Stomach (tissue), 4 donors: Measurements from ENCODE around the gene DAB1.

Experiments used
- POLR2A ChIP-seq, 4 donors: fragments of 450-650 bp; IDR thresholded peaks; one replicate each; pipeline ENCODE4 v1.6.1; 2016; ENCODE audit warnings: antibody characterized with exemption in 4 of 4, control low read depth in 2 of 4, mild to moderate bottlenecking in 1 of 4, moderate library complexity in 1 of 4
- POLR2AphosphoS5 ChIP-seq, 3 donors: sonication (generic); formaldehyde crosslinking; IDR thresholded peaks; one replicate each; pipeline ENCODE4 v1.6.1; 2016; ENCODE audit warnings: antibody characterized with exemption in 3 of 3
- TF ChIP-seq, protein P1 (sequence below), 7 experiments: fragments of 450-650 bp in 4 of 7; fragments of 200-600 bp in 3 of 7; sonication (generic) in 3 of 7; IDR thresholded peaks; one replicate each; pipeline ENCODE4 v1.5.1; 2016 to 2019; ENCODE audit warnings: antibody characterized with exemption in 7 of 7, control low read depth in 2 of 7, mild to moderate bottlenecking in 1 of 7

DNA sequence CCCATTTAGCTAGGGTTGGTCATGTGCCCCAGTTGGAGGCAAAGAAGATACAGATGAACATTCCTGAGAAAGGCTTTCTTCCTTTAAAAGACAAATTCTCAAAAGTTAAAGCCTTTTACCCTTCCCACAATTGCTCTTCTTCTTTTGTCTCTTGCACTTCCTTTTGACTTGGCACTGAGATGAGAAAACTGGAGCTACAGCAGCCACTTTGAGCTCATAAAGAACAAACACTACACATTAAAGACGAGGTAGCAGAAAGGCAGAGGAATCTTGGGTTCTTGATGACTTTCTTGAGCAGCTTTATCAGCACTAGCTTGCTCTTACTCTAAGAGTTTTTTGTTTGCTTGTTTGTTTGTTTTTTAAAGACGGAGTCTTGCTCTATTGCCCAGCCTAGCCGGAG lies 92.2 kb downstream of the DAB1 start:
- TF ChIP-seq, protein P1, sequence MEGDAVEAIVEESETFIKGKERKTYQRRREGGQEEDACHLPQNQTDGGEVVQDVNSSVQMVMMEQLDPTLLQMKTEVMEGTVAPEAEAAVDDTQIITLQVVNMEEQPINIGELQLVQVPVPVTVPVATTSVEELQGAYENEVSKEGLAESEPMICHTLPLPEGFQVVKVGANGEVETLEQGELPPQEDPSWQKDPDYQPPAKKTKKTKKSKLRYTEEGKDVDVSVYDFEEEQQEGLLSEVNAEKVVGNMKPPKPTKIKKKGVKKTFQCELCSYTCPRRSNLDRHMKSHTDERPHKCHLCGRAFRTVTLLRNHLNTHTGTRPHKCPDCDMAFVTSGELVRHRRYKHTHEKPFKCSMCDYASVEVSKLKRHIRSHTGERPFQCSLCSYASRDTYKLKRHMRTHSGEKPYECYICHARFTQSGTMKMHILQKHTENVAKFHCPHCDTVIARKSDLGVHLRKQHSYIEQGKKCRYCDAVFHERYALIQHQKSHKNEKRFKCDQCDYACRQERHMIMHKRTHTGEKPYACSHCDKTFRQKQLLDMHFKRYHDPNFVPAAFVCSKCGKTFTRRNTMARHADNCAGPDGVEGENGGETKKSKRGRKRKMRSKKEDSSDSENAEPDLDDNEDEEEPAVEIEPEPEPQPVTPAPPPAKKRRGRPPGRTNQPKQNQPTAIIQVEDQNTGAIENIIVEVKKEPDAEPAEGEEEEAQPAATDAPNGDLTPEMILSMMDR (IDR thresholded peaks at IDR 0.05) = no peak
- TF ChIP-seq POLR2AphosphoS5 (IDR thresholded peaks at IDR 0.05) (no peak), POLR2A (IDR thresholded peaks at IDR 0.05) (no peak)
